ENCODE measurements around the gene PGA5.

Gene PGA5

GRCh38 chr11:61268588-61269250 is 27.7 kb downstream of the PGA5 start:
- no peak for DNase-seq

GRCh38 chr11:61270354-61271076 is 29.5 kb downstream of the PGA5 start:
- DNase-seq: no peak

- no peak for DNase-seq
These were observed 31.8 kb downstream of the PGA5 start for GRCh38 chr11:61272731-61273130.

- no peak for DNase-seq
These were observed 32.5 kb downstream of the PGA5 start for GRCh38 chr11:61273178-61274078.

GRCh38 chr11:61274084-61274483 is 33.1 kb downstream of the PGA5 start:
- no peak for DNase-seq

GRCh38 chr11:61275191-61275590 is 34.2 kb downstream of the PGA5 start:
- no peak for DNase-seq

- no peak for DNase-seq
These were observed 36.4 kb downstream of the PGA5 start for GRCh38 chr11:61277186-61278000.

GRCh38 chr11:61278001-61278470 is 37.1 kb downstream of the PGA5 start:
- no peak for DNase-seq

- DNase-seq: no peak
These were observed 39.1 kb downstream of the PGA5 start for GRCh38 chr11:61279934-61280659.

GRCh38 chr11:61280883-61281580 is 40.1 kb downstream of the PGA5 start:
- DNase-seq: no peak

GRCh38 chr11:61281581-61282250 is 40.7 kb downstream of the PGA5 start:
- DNase-seq: no peak

- no peak for DNase-seq
These were observed 42.6 kb downstream of the PGA5 start for GRCh38 chr11:61283613-61284012.

GRCh38 chr11:61287338-61287977 is 46.5 kb downstream of the PGA5 start:
- DNase-seq: no peak

GRCh38 chr11:61290905-61291690 is 50.1 kb downstream of the PGA5 start:
- no peak for DNase-seq

GRCh38 chr11:61292356-61292755 is 51.4 kb downstream of the PGA5 start:
- no peak for DNase-seq

GRCh38 chr11:61293867-61294716 is 53.1 kb downstream of the PGA5 start:
- no peak for DNase-seq

- peak; percentile 45 for DNase-seq
These were observed 54.0 kb downstream of the PGA5 start, which contains the start of gene VWCE for GRCh38 chr11:61294717-61295595. Gene VWCE (minus strand): TSS chr11:61295316. CDS start chr11:61295037, 279 bp downstream.

Data from activated gamma-delta T cell (primary cell).